Activated naive CD4-positive, alpha-beta T cell treated with anti-CD3 and anti-CD28 coated beads, Interleukin-2, amount 50 U/mL, for 24 hours (primary cell): ENCODE measurements around the gene BACH2.
A peak's percentile ranks its signal among the peaks of the same experiment; 100 is the strongest.
"Not testable (repeated sequence)": the region's sequence is repeated elsewhere in the genome, so short reads cannot be mapped to it uniquely, and the experiment has no call there.

ENCODE experiments used
- H3K27ac Mint-ChIP-seq: one replicate; pipeline ENCODE4 v1.8.0; 2021; ENCODE audit warnings: mild to moderate bottlenecking, mixed read lengths
- H3K27me3 Mint-ChIP-seq: one replicate; pipeline ENCODE4 v1.8.0; 2021; ENCODE audit warnings: mixed read lengths
- H3K36me3 Mint-ChIP-seq: one replicate; pipeline ENCODE4 v1.8.0; 2021; ENCODE audit warnings: mixed read lengths
- H3K4me1 Mint-ChIP-seq: one replicate; pipeline ENCODE4 v1.8.0; 2021; ENCODE audit warnings: mixed read lengths
- H3K4me3 Mint-ChIP-seq: one replicate; pipeline ENCODE4 v1.8.0; 2021; ENCODE audit warnings: mild to moderate bottlenecking, mixed read lengths
- H3K9me3 Mint-ChIP-seq: one replicate; pipeline ENCODE4 v1.8.0; 2021; ENCODE audit warnings: mixed read lengths

The BACH2 gene

GRCh38 chr6:90293319-90293953 lies 3.2 kb downstream of the BACH2 start:
- H3K27ac Mint-ChIP-seq = peak overlapping the region; percentile 100
- H3K36me3 Mint-ChIP-seq = peaks cover 32% of the 10 kb centered on the region
- H3K4me3 Mint-ChIP-seq = peak overlapping the region; percentile 96
- no peaks in the 10 kb centered on the region for H3K27me3 Mint-ChIP-seq
- H3K4me1 Mint-ChIP-seq = peaks cover 65% of the 10 kb centered on the region
- H3K9me3 Mint-ChIP-seq = no peaks in the 10 kb centered on the region

- H3K27me3 Mint-ChIP-seq = no peaks in the 10 kb centered on the region
- peak overlapping the region; percentile 96 for H3K4me3 Mint-ChIP-seq
- no peaks in the 10 kb centered on the region for H3K9me3 Mint-ChIP-seq
- peak overlapping the region; percentile 100 for H3K27ac Mint-ChIP-seq
- peaks cover 74% of the 10 kb centered on the region for H3K4me1 Mint-ChIP-seq
- peaks cover 45% of the 10 kb centered on the region for H3K36me3 Mint-ChIP-seq
Measured at GRCh38 chr6:90291565-90291964, 5.1 kb downstream of the BACH2 start.

- H3K9me3 Mint-ChIP-seq = no peaks in the 10 kb centered on the region
- peak overlapping the region; percentile 96 for H3K4me3 Mint-ChIP-seq
- peaks cover 45% of the 10 kb centered on the region for H3K36me3 Mint-ChIP-seq
- H3K27me3 Mint-ChIP-seq = no peaks in the 10 kb centered on the region
- peak overlapping the region; percentile 100 for H3K27ac Mint-ChIP-seq
- peaks cover 80% of the 10 kb centered on the region for H3K4me1 Mint-ChIP-seq
Measured at GRCh38 chr6:90290811-90291420, 5.7 kb downstream of the BACH2 start.

GRCh38 chr6:90289902-90290301 lies 6.7 kb downstream of the BACH2 start:
- Mint-ChIP-seq H3K4me3 (peak overlapping the region; percentile 96), H3K9me3 (no peaks in the 10 kb centered on the region), H3K27ac (peak overlapping the region; percentile 100)

GRCh38 chr6:90288404-90288803 lies 8.2 kb downstream of the BACH2 start:
- Mint-ChIP-seq H3K27me3 (no peaks in the 10 kb centered on the region), H3K4me3 (peak overlapping the region; percentile 92), H3K9me3 (no peaks in the 10 kb centered on the region), H3K27ac (peak overlapping the region; percentile 100), H3K36me3 (peaks cover 39% of the 10 kb centered on the region), H3K4me1 (peaks cover 94% of the 10 kb centered on the region)

More at GRCh38 chr6:90289902-90290301, 6.7 kb downstream of the BACH2 start:
- H3K27me3 Mint-ChIP-seq = no peaks in the 10 kb centered on the region
- peaks cover 45% of the 10 kb centered on the region for H3K36me3 Mint-ChIP-seq
- peaks cover 90% of the 10 kb centered on the region for H3K4me1 Mint-ChIP-seq

GRCh38 chr6:90286884-90287488 lies 9.7 kb downstream of the BACH2 start:
- Mint-ChIP-seq H3K4me1 (peaks cover 95% of the 10 kb centered on the region), H3K36me3 (peaks cover 47% of the 10 kb centered on the region), H3K27me3 (no peaks in the 10 kb centered on the region), H3K4me3 (peak overlapping the region; percentile 92), H3K9me3 (peaks cover 5% of the 10 kb centered on the region), H3K27ac (peak overlapping the region; percentile 95)

- Mint-ChIP-seq H3K4me1 (peaks cover 95% of the 10 kb centered on the region), H3K4me3 (peak overlapping the region; percentile 92)
Measured at GRCh38 chr6:90285611-90286381, 10.8 kb downstream of the BACH2 start.

GRCh38 chr6:90285042-90285481 lies 11.6 kb downstream of the BACH2 start:
- peaks cover 6% of the 10 kb centered on the region for H3K9me3 Mint-ChIP-seq
- H3K4me3 Mint-ChIP-seq = peak overlapping the region; percentile 92
- H3K27me3 Mint-ChIP-seq = no peaks in the 10 kb centered on the region
- peak overlapping the region; percentile 95 for H3K27ac Mint-ChIP-seq
- peaks cover 93% of the 10 kb centered on the region for H3K4me1 Mint-ChIP-seq
- peaks cover 41% of the 10 kb centered on the region for H3K36me3 Mint-ChIP-seq

More at GRCh38 chr6:90285611-90286381, 10.8 kb downstream of the BACH2 start:
- Mint-ChIP-seq H3K27ac (peak overlapping the region; percentile 95), H3K9me3 (peaks cover 6% of the 10 kb centered on the region), H3K36me3 (peaks cover 48% of the 10 kb centered on the region), H3K27me3 (no peaks in the 10 kb centered on the region)

- Mint-ChIP-seq H3K27ac (peak overlapping the region; percentile 95), H3K27me3 (no peaks in the 10 kb centered on the region), H3K9me3 (peaks cover 6% of the 10 kb centered on the region), H3K36me3 (peaks cover 42% of the 10 kb centered on the region), H3K4me3 (peak overlapping the region; percentile 92), H3K4me1 (peaks cover 92% of the 10 kb centered on the region)
Measured at GRCh38 chr6:90284236-90285041, 12.2 kb downstream of the BACH2 start.

GRCh38 chr6:90282265-90282664 lies 14.4 kb downstream of the BACH2 start:
- peak overlapping the region; percentile 95 for H3K27ac Mint-ChIP-seq
- H3K4me1 Mint-ChIP-seq = peaks cover 90% of the 10 kb centered on the region
- H3K9me3 Mint-ChIP-seq = peaks cover 11% of the 10 kb centered on the region
- H3K4me3 Mint-ChIP-seq = peak overlapping the region; percentile 78
- not testable (repeated sequence) for H3K27me3 Mint-ChIP-seq
- peaks cover 36% of the 10 kb centered on the region for H3K36me3 Mint-ChIP-seq

- Mint-ChIP-seq H3K4me1 (peaks cover 93% of the 10 kb centered on the region), H3K36me3 (peaks cover 45% of the 10 kb centered on the region), H3K4me3 (peak overlapping the region; percentile 83), H3K27ac (peak overlapping the region; percentile 99), H3K27me3 (no peaks in the 10 kb centered on the region), H3K9me3 (peaks cover 11% of the 10 kb centered on the region)
Measured at GRCh38 chr6:90278129-90278528, 18.5 kb downstream of the BACH2 start.

- no peaks in the 10 kb centered on the region for H3K27me3 Mint-ChIP-seq
- H3K4me3 Mint-ChIP-seq = peak overlapping the region; percentile 83
- peaks cover 93% of the 10 kb centered on the region for H3K4me1 Mint-ChIP-seq
- H3K27ac Mint-ChIP-seq = peak overlapping the region; percentile 99
- peaks cover 11% of the 10 kb centered on the region for H3K9me3 Mint-ChIP-seq
- H3K36me3 Mint-ChIP-seq = peaks cover 42% of the 10 kb centered on the region
Measured at GRCh38 chr6:90277302-90278011, 19.2 kb downstream of the BACH2 start.

- no peaks in the 10 kb centered on the region for H3K27me3 Mint-ChIP-seq
- H3K27ac Mint-ChIP-seq = peak overlapping the region; percentile 94
- peaks cover 51% of the 10 kb centered on the region for H3K36me3 Mint-ChIP-seq
- H3K4me1 Mint-ChIP-seq = peaks cover 92% of the 10 kb centered on the region
- H3K9me3 Mint-ChIP-seq = peaks cover 12% of the 10 kb centered on the region
- H3K4me3 Mint-ChIP-seq = peak overlapping the region; percentile 82
Measured at GRCh38 chr6:90274451-90275030, 22.1 kb downstream of the BACH2 start.

GRCh38 chr6:90273863-90274262 lies 22.8 kb downstream of the BACH2 start:
- H3K9me3 Mint-ChIP-seq = peaks cover 12% of the 10 kb centered on the region
- peak overlapping the region; percentile 56 for H3K4me3 Mint-ChIP-seq
- peaks cover 92% of the 10 kb centered on the region for H3K4me1 Mint-ChIP-seq
- peak overlapping the region; percentile 94 for H3K27ac Mint-ChIP-seq
- H3K36me3 Mint-ChIP-seq = peaks cover 51% of the 10 kb centered on the region
- H3K27me3 Mint-ChIP-seq = no peaks in the 10 kb centered on the region
